Lung (tissue), 12 donors: Measurements from ENCODE around the gene MTSS2. TPM values are rescaled to one million over a fixed set of nuclear protein-coding genes. Genes with fewer than 3 reads are reported as not detected.

Source experiments
- ATAC-seq: fragments of 200-7000 bp; cut with Tn5 transposase; one replicate; pipeline ENCODE4 v1.9.1; 2020; ENCODE audit warnings: moderate number of reproducible peaks; ENCODE audit not compliant: insufficient read depth, low FRiP score
- DNase-seq, 3 donors: peaks; one replicate each; pipeline ENCODE4 v3.0.0-alpha.2; 2013 to 2017
- H3K27ac ChIP-seq, 2 donors: one replicate each; pipeline ENCODE4 v1.5.1; 2013; ENCODE audit warnings: mild to moderate bottlenecking in 2 of 2, moderate library complexity in 2 of 2, control low read depth in 1 of 2, inconsistent platforms in 1 of 2, low read depth in 1 of 2, low read length in 1 of 2
- H3K27me3 ChIP-seq, 3 donors: one replicate each; pipeline ENCODE4 v1.5.1; 2013; ENCODE audit warnings: low read length in 2 of 3; ENCODE audit not compliant: control insufficient read depth in 3 of 3, insufficient read depth in 3 of 3
- H3K36me3 ChIP-seq, 4 donors: one replicate each; pipeline ENCODE4 v1.5.1; 2013; ENCODE audit warnings: low read length in 4 of 4, mild to moderate bottlenecking in 1 of 4, moderate library complexity in 1 of 4; ENCODE audit not compliant: control insufficient read depth in 4 of 4, insufficient read depth in 4 of 4
- H3K4me1 ChIP-seq, 5 donors: one replicate each; pipeline ENCODE4 v1.5.1; 2013; ENCODE audit warnings: low read length in 5 of 5, mild to moderate bottlenecking in 2 of 5, moderate library complexity in 1 of 5; ENCODE audit not compliant: control insufficient read depth in 5 of 5, insufficient read depth in 5 of 5
- H3K4me3 ChIP-seq: one replicate; pipeline ENCODE4 v1.5.1; 2013; ENCODE audit warnings: mild to moderate bottlenecking, control low read depth, moderate library complexity
- H3K9ac ChIP-seq, 2 donors: one replicate each; pipeline ENCODE4 v1.5.1; 2013; ENCODE audit warnings: low read length in 2 of 2, control low read depth in 1 of 2; ENCODE audit not compliant: insufficient read depth in 1 of 2
- H3K9me3 ChIP-seq, 4 donors: one replicate each; pipeline ENCODE4 v1.5.1; 2013; ENCODE audit warnings: low read length in 3 of 4, mild to moderate bottlenecking in 1 of 4, moderate library complexity in 1 of 4; ENCODE audit not compliant: control insufficient read depth in 4 of 4, insufficient read depth in 3 of 4
- WGBS, 2 donors: extraction: QIAGEN DNeasy Blood & Tissue Kit; methylation state at CpG; one replicate each; pipeline ENCODE4 v1.1.7; 2013; 5-methylcytosine and 5-hydroxymethylcytosine counted together
- polyA plus RNA-seq, 2 donors: library from polyadenylated mRNA; stranded (reverse); fragments of 200-250 nt; gene quantifications; one replicate each; pipeline ENCODE4 v1.2.1, GENCODE V29; 2013
- total RNA-seq, 2 donors: library from RNA; depleted of rRNA in 1 of 2; stranded (reverse); fragments of >200 nt in 1 of 2; gene quantifications; one replicate each; pipeline ENCODE4 v1.2.1, GENCODE V29; 2014 to 2021
- TF ChIP-seq, protein P1 (sequence below): IDR thresholded peaks from 2 replicates; pipeline ENCODE4 v1.5.1; 2012; ENCODE audit warnings: mild to moderate bottlenecking; ENCODE audit errors: control extremely low read depth, extremely low read depth
- donor health status: control.
- donor health status: control.
- donor health status: Bipolar disorder and iron deficiency.
- donor health status: healthy.
- donor health status: DM: yes; HTN: yes; CAD: no.

Gene MTSS2
- total and polyA plus RNA-seq, 4 donors, result 40.6 to 91.3 (median 73.3) TPM

DNA sequence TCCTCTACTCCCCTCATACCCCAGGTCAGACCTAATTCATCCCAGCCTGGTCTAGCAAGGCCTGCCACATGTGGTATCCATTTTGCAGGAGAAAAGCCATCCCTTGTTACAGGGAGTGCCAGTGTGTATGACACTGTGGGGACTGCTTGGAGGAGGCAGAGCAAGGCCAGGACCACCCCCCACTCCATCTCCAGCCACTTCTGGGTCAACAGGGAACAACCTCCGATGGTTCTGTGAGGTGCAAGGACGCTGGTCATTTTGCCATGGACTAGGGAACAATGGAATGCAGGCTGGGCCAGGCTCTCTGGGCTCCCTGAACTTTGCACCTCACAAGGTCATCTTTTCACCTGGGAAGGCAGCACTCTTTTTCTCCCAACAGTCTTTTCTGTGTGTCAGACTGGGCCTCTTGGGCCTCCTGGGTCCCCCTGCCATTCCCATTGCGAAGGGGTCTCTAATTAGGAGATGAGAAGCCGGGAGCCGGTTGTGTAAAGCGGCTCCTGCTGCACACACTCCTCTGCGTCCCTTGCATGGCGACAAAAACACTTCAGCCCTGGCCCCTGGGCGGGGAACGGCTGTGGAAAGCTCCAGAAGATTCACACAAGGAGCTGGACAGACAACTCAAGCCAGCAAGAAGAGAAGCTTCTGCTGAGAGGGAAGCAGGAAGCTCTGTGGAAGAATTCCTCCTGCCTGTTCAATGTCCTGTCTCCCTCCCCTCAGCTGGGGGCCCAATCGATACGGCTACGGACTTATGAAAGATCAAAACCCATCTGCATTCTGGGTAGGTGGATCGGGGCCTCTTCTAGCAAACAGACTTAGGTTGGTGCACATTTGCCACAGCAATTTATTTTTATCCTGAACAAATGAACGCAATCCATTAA lies 38.5 kb upstream of the MTSS2 start:
- Histone ChIP-seq H3K27me3 (no peaks in the 10 kb centered on the region), H3K4me1 (peaks cover 0 to 57% (median 37%) of the 10 kb centered on the region in 5 donors), H3K9me3 (peaks cover 0 to 2% (median 0%) of the 10 kb centered on the region in 4 donors), H3K9ac (peak overlapping the region in 1 of 2 donors; percentile 43), H3K4me3 (no peak overlapping the region), H3K36me3 (peaks cover 0 to 22% (median 2%) of the 10 kb centered on the region in 4 donors), H3K27ac (peak overlapping the region; percentile 71 to 89)
- ATAC-seq (no peak), DNase-seq (no peak)
- 79 to 82% methylated on average over 15 of the region's 15 CpGs for WGBS, 2 donors
- TF ChIP-seq, protein P1, sequence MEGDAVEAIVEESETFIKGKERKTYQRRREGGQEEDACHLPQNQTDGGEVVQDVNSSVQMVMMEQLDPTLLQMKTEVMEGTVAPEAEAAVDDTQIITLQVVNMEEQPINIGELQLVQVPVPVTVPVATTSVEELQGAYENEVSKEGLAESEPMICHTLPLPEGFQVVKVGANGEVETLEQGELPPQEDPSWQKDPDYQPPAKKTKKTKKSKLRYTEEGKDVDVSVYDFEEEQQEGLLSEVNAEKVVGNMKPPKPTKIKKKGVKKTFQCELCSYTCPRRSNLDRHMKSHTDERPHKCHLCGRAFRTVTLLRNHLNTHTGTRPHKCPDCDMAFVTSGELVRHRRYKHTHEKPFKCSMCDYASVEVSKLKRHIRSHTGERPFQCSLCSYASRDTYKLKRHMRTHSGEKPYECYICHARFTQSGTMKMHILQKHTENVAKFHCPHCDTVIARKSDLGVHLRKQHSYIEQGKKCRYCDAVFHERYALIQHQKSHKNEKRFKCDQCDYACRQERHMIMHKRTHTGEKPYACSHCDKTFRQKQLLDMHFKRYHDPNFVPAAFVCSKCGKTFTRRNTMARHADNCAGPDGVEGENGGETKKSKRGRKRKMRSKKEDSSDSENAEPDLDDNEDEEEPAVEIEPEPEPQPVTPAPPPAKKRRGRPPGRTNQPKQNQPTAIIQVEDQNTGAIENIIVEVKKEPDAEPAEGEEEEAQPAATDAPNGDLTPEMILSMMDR, result no peak

DNA sequence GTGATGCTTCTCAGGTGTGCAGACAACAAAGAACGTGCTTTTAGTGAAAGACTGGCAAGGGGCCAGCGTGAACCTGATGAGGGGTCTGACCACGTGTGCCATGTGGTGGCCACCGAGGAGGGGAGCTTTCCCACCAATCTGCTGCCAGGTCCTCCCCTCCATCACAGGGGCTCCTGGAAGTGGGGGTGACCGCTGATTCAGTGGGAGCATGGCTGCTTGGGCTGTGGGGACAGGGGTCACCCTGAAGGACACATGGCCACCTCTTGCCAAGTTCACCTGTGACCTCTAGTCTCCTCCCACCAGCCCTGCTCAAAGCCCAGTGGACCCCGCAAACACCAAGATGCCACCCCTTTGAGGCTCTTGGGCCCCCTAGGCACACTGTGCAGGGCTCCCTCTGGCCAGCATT lies 37.9 kb upstream of the MTSS2 start:
- H3K36me3 ChIP-seq, result peaks cover 0 to 16% (median 2%) of the 10 kb centered on the region in 4 donors

DNA sequence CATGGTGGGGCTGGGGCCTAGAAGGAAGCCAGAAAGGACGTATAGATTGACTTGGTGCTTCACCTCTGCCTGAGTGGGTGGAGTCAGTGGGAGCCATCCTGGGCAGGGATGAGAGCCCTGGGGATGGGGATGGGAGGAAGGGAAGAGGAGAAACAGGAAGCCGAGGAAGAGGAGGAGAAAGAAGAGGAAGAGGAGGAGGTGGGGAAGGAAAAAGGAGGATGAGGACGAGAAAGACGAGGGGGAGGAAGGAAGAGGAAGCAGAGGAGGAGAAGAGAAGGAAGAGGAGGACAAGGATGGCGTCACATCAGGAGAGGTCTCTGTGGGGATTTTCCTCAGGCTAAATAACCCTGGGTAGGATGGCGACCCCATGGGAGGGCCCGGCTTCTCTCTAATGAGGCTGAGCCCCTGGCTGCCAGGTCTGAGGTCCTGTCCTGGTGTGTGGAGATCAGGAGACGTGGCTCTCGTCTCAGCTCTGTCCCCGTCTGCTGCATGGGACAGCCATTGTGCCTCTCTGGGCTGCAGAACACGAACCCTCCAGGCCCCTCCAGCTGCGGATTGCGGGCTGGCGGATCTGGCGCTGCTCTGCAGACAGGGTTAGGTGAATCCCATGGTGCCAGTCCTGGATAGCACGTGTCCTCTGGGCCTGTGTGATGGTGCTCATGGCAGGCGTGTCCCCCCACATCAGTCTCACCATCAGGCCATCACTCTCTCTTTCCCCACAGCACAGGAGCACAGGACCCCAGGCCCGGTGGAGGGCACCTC lies 35.5 kb upstream of the MTSS2 start:
- no peak for ATAC-seq
- TF ChIP-seq, protein P1, result no peak
- H3K27me3 ChIP-seq, result no peaks in the 10 kb centered on the region
- WGBS, 2 donors, result 84 to 87% methylated on average over 18 of the region's 18 CpGs
- no peak overlapping the region for H3K9ac ChIP-seq
- peaks cover 0 to 11% (median 2%) of the 10 kb centered on the region in 4 donors for H3K36me3 ChIP-seq
- H3K4me1 ChIP-seq, result peaks cover 0 to 57% (median 36%) of the 10 kb centered on the region in 5 donors
- no peak for DNase-seq
- peak overlapping the region in 1 of 2 donors; percentile 54 for H3K27ac ChIP-seq
- H3K4me3 ChIP-seq, result no peak overlapping the region
- H3K9me3 ChIP-seq, result peaks cover 0 to 2% (median 0%) of the 10 kb centered on the region in 4 donors

More for the DNA sequence above, 37.9 kb upstream of the MTSS2 start:
- Histone ChIP-seq H3K4me1 (peaks cover 0 to 58% (median 38%) of the 10 kb centered on the region in 5 donors), H3K27ac (peak overlapping the region in 1 of 2 donors; percentile 89), H3K9me3 (peaks cover 0 to 2% (median 0%) of the 10 kb centered on the region in 4 donors), H3K9ac (no peak overlapping the region), H3K27me3 (no peaks in the 10 kb centered on the region), H3K4me3 (no peak overlapping the region)
- no peak for DNase-seq
- no peak for ATAC-seq
- TF ChIP-seq, protein P1, result no peak
- WGBS, 2 donors, result 79 to 90% methylated on average over 5 to 6 of the region's 6 CpGs
